H1 (cell line): ENCODE measurements around the gene ZC3H6. TPM values are rescaled to one million over a fixed set of nuclear protein-coding genes. Genes with fewer than 3 reads are reported as not detected.

Experiments
- CTCF ChIA-PET: fragments of 300-600 bp; sonication (Branson Sonifier 250); formaldehyde crosslinking; loops from one replicate; lab custom pipeline; 2021; ENCODE audit not compliant: partially characterized antibody; lab: Charles Lee
- POLR2A ChIA-PET: fragments of 300-600 bp; sonication (Branson Sonifier 250); formaldehyde crosslinking; loops from one replicate; lab custom pipeline; 2021; ENCODE audit warnings: inconsistent platforms; ENCODE audit not compliant: partially characterized antibody; lab: Charles Lee
- DNase-seq, 2 experiments: peaks; one replicate each; pipeline versions ENCODE4 v3.0.0 to v3.0.0-alpha.2; 2010 to 2022; ENCODE audit warnings: low spot score in 2 of 2, low read depth in 1 of 2, mixed read lengths in 1 of 2
- FAIRE-seq: peaks from 2 replicates; lab custom pipeline; 2011; peaks lifted over from hg19 to GRCh38; lab: Jason Lieb, UNC
- H2AFZ ChIP-seq: 2 replicates; pipeline ENCODE4 v1.8.1; 2012; ENCODE audit warnings: low read length, inconsistent platforms
- H2AK5ac ChIP-seq: 2 replicates; pipeline ENCODE4 v1.6.1; 2013; ENCODE audit warnings: low read depth, low read length
- H2BK120ac ChIP-seq: replicated peaks from 2 replicates; pipeline ENCODE3; 2013; ENCODE audit warnings: low read depth, low read length, inconsistent platforms
- H2BK12ac ChIP-seq: 2 replicates; pipeline ENCODE4 v1.6.1; 2013; ENCODE audit warnings: low read depth, low read length
- H2BK15ac ChIP-seq: 2 replicates; pipeline ENCODE4 v1.6.1; 2013; ENCODE audit warnings: low read length
- H2BK20ac ChIP-seq: 2 replicates; pipeline ENCODE4 v1.6.1; 2013; ENCODE audit warnings: low read length
- H2BK5ac ChIP-seq: 2 replicates; pipeline ENCODE4 v1.6.1; 2013; ENCODE audit warnings: low read depth, low read length
- H3K14ac ChIP-seq: 2 replicates; pipeline ENCODE4 v1.6.1; 2013; ENCODE audit warnings: inconsistent platforms; ENCODE audit not compliant: insufficient read length
- H3K18ac ChIP-seq: 2 replicates; pipeline ENCODE4 v1.6.1; 2013; ENCODE audit warnings: low read length; ENCODE audit errors: extremely low read depth
- H3K23ac ChIP-seq: 2 replicates; pipeline ENCODE4 v1.6.1; 2013; ENCODE audit warnings: inconsistent platforms; ENCODE audit not compliant: insufficient read length
- H3K23me2 ChIP-seq: 2 replicates; pipeline ENCODE4 v1.6.1; 2013; ENCODE audit warnings: low read depth, low read length
- H3K27ac ChIP-seq: 2 replicates; pipeline ENCODE4 v1.6.1; 2011; ENCODE audit warnings: low read depth, low read length, inconsistent platforms
- H3K27me3 ChIP-seq, 4 experiments: replicated peaks in 1 of 4; 1 replicate in 1 of 4; 2 replicates in 3 of 4; pipeline versions ENCODE4 v1.6.1 to v1.8.1; 2011 to 2013; ENCODE audit warnings: low read length in 3 of 4, mild to moderate bottlenecking in 3 of 4, inconsistent platforms in 2 of 4, mixed read lengths in 2 of 4, moderate library complexity in 1 of 4; ENCODE audit not compliant: control insufficient read depth in 3 of 4, insufficient read depth in 3 of 4; ENCODE audit errors: extremely low read depth in 1 of 4
- H3K36me3 ChIP-seq, 4 experiments: 2 replicates each; pipeline versions ENCODE4 v1.6.1 to v1.8.1; 2011 to 2013; ENCODE audit warnings: mild to moderate bottlenecking in 4 of 4, low read length in 3 of 4, moderate library complexity in 2 of 4, control low read depth in 1 of 4, inconsistent platforms in 1 of 4; ENCODE audit not compliant: insufficient read depth in 4 of 4, control insufficient read depth in 2 of 4
- H3K4ac ChIP-seq: replicated peaks from 2 replicates; pipeline ENCODE3; 2013; ENCODE audit warnings: low read length, low read depth, mixed read lengths, inconsistent platforms; ENCODE audit not compliant: insufficient read length
- H3K4me1 ChIP-seq, 4 experiments: replicated peaks in 1 of 4; 1 replicate in 1 of 4; 2 replicates in 3 of 4; pipeline versions ENCODE4 v1.6.1 to v1.8.1; 2011 to 2013; ENCODE audit warnings: low read length in 3 of 4, inconsistent platforms in 2 of 4, mixed read lengths in 1 of 4; ENCODE audit not compliant: insufficient read depth in 4 of 4, control insufficient read depth in 3 of 4
- H3K4me2 ChIP-seq, 2 experiments: 2 replicates each; pipeline versions ENCODE4 v1.6.1 to v1.8.1; 2011 to 2013; ENCODE audit warnings: low read depth in 2 of 2, low read length in 2 of 2, control low read depth in 1 of 2, inconsistent platforms in 1 of 2, mild to moderate bottlenecking in 1 of 2; ENCODE audit not compliant: insufficient read depth in 1 of 2
- H3K4me3 ChIP-seq, 4 experiments: fragments of 200-600, 300-600 bp in 1 of 4; sonication (generic), shearing (Covaris generic), sonication (Bioruptor Twin) in 1 of 4; 2 replicates each; pipeline versions ENCODE4 v1.5.1 to v1.8.1; 2011 to 2016; ENCODE audit warnings: low read length in 4 of 4, low read depth in 3 of 4, control low read depth in 2 of 4, inconsistent platforms in 2 of 4, mild to moderate bottlenecking in 2 of 4, mixed read lengths in 1 of 4, moderate library complexity in 1 of 4; ENCODE audit not compliant: insufficient read depth in 2 of 4; ENCODE audit errors: extremely low read depth in 1 of 4
- H3K56ac ChIP-seq: replicated peaks from 2 replicates; pipeline ENCODE3; 2013; ENCODE audit warnings: low read depth, mild to moderate bottlenecking, mixed read lengths, low read length, inconsistent platforms; ENCODE audit not compliant: insufficient read length
- H3K79me1 ChIP-seq: 2 replicates; pipeline ENCODE4 v1.6.1; 2013; ENCODE audit warnings: low read depth, low read length, control low read depth
- H3K79me2 ChIP-seq, 2 experiments: 2 replicates each; pipeline versions ENCODE4 v1.6.1 to v1.8.1; 2012 to 2013; ENCODE audit warnings: low read length in 2 of 2, mild to moderate bottlenecking in 2 of 2, inconsistent platforms in 1 of 2; ENCODE audit not compliant: insufficient read depth in 2 of 2, control insufficient read depth in 1 of 2
- H3K9ac ChIP-seq, 4 experiments: replicated peaks in 1 of 4; 1 replicate in 1 of 4; 2 replicates in 3 of 4; pipeline versions ENCODE4 v1.6.1 to v1.8.1; 2011 to 2013; ENCODE audit warnings: low read depth in 3 of 4, low read length in 3 of 4, control low read depth in 2 of 4, mild to moderate bottlenecking in 2 of 4, moderate library complexity in 2 of 4, inconsistent platforms in 1 of 4; ENCODE audit errors: extremely low read depth in 1 of 4
- H3K9me3 ChIP-seq, 2 experiments: 2 replicates each; pipeline versions ENCODE4 v1.6.1 to v1.8.1; 2012 to 2013; ENCODE audit warnings: mild to moderate bottlenecking in 2 of 2, moderate library complexity in 2 of 2, control low read depth in 1 of 2, inconsistent platforms in 1 of 2, low read depth in 1 of 2, low read length in 1 of 2, mixed read lengths in 1 of 2; ENCODE audit not compliant: insufficient read depth in 2 of 2
- H4K20me1 ChIP-seq, 2 experiments: replicated peaks in 1 of 2; 2 replicates each; pipeline versions ENCODE3 to v1.8.1; 2011 to 2013; ENCODE audit warnings: inconsistent platforms in 2 of 2, low read length in 2 of 2, mild to moderate bottlenecking in 1 of 2; ENCODE audit not compliant: insufficient read depth in 2 of 2, control insufficient read depth in 1 of 2
- H4K5ac ChIP-seq: 2 replicates; pipeline ENCODE4 v1.6.1; 2013; ENCODE audit warnings: low read length, low read depth, mixed read lengths, inconsistent platforms; ENCODE audit not compliant: insufficient read length
- H4K8ac ChIP-seq: 2 replicates; pipeline ENCODE4 v1.8.0; 2013; ENCODE audit warnings: mild to moderate bottlenecking, moderate library complexity, low read length, inconsistent platforms; ENCODE audit not compliant: insufficient read depth; ENCODE audit errors: extremely low read depth
- H4K91ac ChIP-seq: replicated peaks from 2 replicates; pipeline ENCODE3; 2013; ENCODE audit warnings: low read length, mixed read lengths, inconsistent platforms; ENCODE audit not compliant: insufficient read length
- ASH2L ChIP-seq: fragments of 200-600, 300-600 bp; sonication (generic); IDR thresholded peaks from one replicate; pipeline ENCODE4 v1.7.1; 2017; ENCODE audit warnings: low read length
- HDAC6 ChIP-seq: IDR thresholded peaks from one replicate; pipeline ENCODE4 v1.7.1; 2012; ENCODE audit warnings: low read depth, mild to moderate bottlenecking, inconsistent platforms, low read length, moderate library complexity
- JUN ChIP-seq: IDR thresholded peaks from 2 replicates; pipeline ENCODE4 v1.6.1; 2011; ENCODE audit warnings: low read depth, mild to moderate bottlenecking, improper control_type of control experiment, low read length
- KDM5A ChIP-seq: fragments of 200-600 bp; IDR thresholded peaks from 2 replicates; pipeline ENCODE4 v1.7.1; 2012; ENCODE audit warnings: mild to moderate bottlenecking, low read length, inconsistent platforms, mixed read lengths
- RFX5 ChIP-seq: IDR thresholded peaks from 2 replicates; pipeline ENCODE4 v1.6.1; 2011; ENCODE audit warnings: low read depth, low read length, improper control_type of control experiment, borderline replicate concordance
- SIX5 ChIP-seq: IDR thresholded peaks from 2 replicates; pipeline ENCODE4 v1.6.1; 2011; ENCODE audit warnings: mild to moderate bottlenecking, low read depth, low read length
- SP4 ChIP-seq: IDR thresholded peaks from 2 replicates; pipeline ENCODE4 v1.6.1; 2012; ENCODE audit warnings: low read length, inconsistent platforms
- ZNF274 ChIP-seq: IDR thresholded peaks from 2 replicates; pipeline ENCODE4 v1.7.0; 2012; ENCODE audit warnings: low read length, borderline replicate concordance; ENCODE audit errors: extremely low read depth
- WGBS, 2 experiments: shearing (Covaris generic) in 1 of 2; methylation state at CpG; one replicate each; pipeline versions ENCODE4 v1.1.6 to v1.1.7; 2013 to 2015; ENCODE audit warnings: low lambda C conversion rate in 2 of 2, mixed read lengths in 2 of 2, inconsistent platforms in 1 of 2, low coverage in 1 of 2, missing lambda C conversion rate in 1 of 2; ENCODE audit not compliant: insufficient replicate concordance in 2 of 2, insufficient coverage in 1 of 2, insufficient read length in 1 of 2; ENCODE audit errors: extremely low coverage in 1 of 2, missing lambda C conversion rate in 1 of 2; 5-methylcytosine and 5-hydroxymethylcytosine counted together
- polyA plus RNA-seq, 7 experiments: library from polyadenylated mRNA; depleted of rRNA in 3 of 7; stranded (reverse) in 5 of 7; unstranded in 2 of 7; fragments of >200 nt in 5 of 7; fragments of 200-250 nt in 2 of 7; gene quantifications; 1 replicate in 5 of 7; 2 replicates in 1 of 7; 4 replicates in 1 of 7; pipeline versions ENCODE4 v1.2.1 to v1.2.3, GENCODE V29; 2011 to 2013; ENCODE audit warnings: missing spikeins in 2 of 7, mixed read lengths in 2 of 7
- total RNA-seq: library from RNA; stranded (reverse); fragmentation: NEBNext Ultra II Directional; extraction: Animal tissue kit (Norgen Biotek cat#: 25700); gene quantifications from 2 replicates; pipeline ENCODE4 v1.2.1, GENCODE V29; 2021
- TF ChIP-seq, protein P1 (sequence below): IDR thresholded peaks from 2 replicates; pipeline ENCODE4 v1.6.1; 2012; ENCODE audit warnings: inconsistent platforms

The ZC3H6 gene
- total and polyA plus RNA-seq, 2 of the 8 experiments (the other 6 are each of a cell fraction or from before 2014, with no cell fraction given): 1.4 to 6.9 TPM

DNA sequence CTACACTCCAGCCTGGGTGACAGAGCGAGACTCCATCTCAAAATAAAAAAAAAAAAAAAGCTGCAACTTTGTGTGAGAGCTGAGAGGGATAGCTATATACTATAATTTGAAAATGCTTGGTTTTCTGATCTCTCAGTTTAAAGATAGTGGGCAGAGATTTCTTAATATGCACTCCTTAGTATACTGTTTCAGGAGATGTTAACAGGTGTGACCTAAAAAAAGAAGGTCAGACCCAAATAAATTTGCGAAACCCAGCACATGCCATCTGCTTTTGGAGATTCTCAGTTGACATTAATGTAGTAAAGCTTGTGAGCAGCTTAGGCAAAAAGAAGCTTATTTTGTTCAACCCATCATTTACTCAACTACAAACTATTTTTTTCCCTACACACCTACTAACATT is 37.4 kb downstream of the ZC3H6 start:
- no peaks in the 10 kb centered on the region for H3K4me1 ChIP-seq
- no peaks in the 10 kb centered on the region for H3K23me2 ChIP-seq
- H2BK15ac ChIP-seq: no peak overlapping the region
- no peaks in the 10 kb centered on the region for H3K79me1 ChIP-seq
- no peak overlapping the region for H2BK12ac ChIP-seq
- no peak overlapping the region for H2AK5ac ChIP-seq
- no peak for TF ChIP-seq ZNF274
- TF ChIP-seq, protein P1, sequence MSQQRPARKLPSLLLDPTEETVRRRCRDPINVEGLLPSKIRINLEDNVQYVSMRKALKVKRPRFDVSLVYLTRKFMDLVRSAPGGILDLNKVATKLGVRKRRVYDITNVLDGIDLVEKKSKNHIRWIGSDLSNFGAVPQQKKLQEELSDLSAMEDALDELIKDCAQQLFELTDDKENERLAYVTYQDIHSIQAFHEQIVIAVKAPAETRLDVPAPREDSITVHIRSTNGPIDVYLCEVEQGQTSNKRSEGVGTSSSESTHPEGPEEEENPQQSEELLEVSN: no peak
- no peak for TF ChIP-seq HDAC6
- no peak for TF ChIP-seq JUN
- TF ChIP-seq ASH2L: no peak
- TF ChIP-seq SIX5: no peak
- TF ChIP-seq RFX5: no peak
- no peak for TF ChIP-seq KDM5A
- TF ChIP-seq SP4: no peak
- H3K14ac ChIP-seq: no peak overlapping the region
- H3K9me3 ChIP-seq: no peaks in the 10 kb centered on the region
- no peaks in the 10 kb centered on the region for H3K36me3 ChIP-seq
- H3K79me2 ChIP-seq: no peaks in the 10 kb centered on the region
- H2BK5ac ChIP-seq: no peak overlapping the region
- no peak overlapping the region for H3K18ac ChIP-seq
- H3K4ac ChIP-seq: no peak overlapping the region
- H3K4me2 ChIP-seq: no peak overlapping the region
- no peak for FAIRE-seq
- no peak overlapping the region for H3K4me3 ChIP-seq
- no peak overlapping the region for H4K8ac ChIP-seq
- no peak overlapping the region for H2AFZ ChIP-seq
- WGBS, 2 experiments: 89% methylated on average over 2 of the region's 2 CpGs; no CpG with 5 or more reads in 1 of the 2 experiments
- no peak overlapping the region for H4K5ac ChIP-seq
- no peak for DNase-seq
- H3K9ac ChIP-seq: no peak overlapping the region
- no peak overlapping the region for H3K27ac ChIP-seq
- CTCF ChIA-PET: no interaction called here
- no peaks in the 10 kb centered on the region for H4K20me1 ChIP-seq
- no peak overlapping the region for H3K23ac ChIP-seq
- POLR2A ChIA-PET: no interaction called here
- no peak overlapping the region for H2BK120ac ChIP-seq
- H2BK20ac ChIP-seq: no peak overlapping the region
- H3K56ac ChIP-seq: no peak overlapping the region
- H4K91ac ChIP-seq: no peak overlapping the region
- H3K27me3 ChIP-seq: no peaks in the 10 kb centered on the region
